GM19452 (cell line): ENCODE measurements around the gene SOCS2.
A peak's percentile ranks its signal among the peaks of the same experiment; 100 is the strongest.
"Not testable (repeated sequence)": the region's sequence is repeated elsewhere in the genome, so short reads cannot be mapped to it uniquely, and the experiment has no call there.

Experiments
- ATAC-seq: cut with Tn5 transposase; IDR thresholded peaks from one replicate; pipeline ENCODE4 v1.9.1; 2021; ENCODE audit not compliant: unreplicated experiment

Gene SOCS2, protein sequence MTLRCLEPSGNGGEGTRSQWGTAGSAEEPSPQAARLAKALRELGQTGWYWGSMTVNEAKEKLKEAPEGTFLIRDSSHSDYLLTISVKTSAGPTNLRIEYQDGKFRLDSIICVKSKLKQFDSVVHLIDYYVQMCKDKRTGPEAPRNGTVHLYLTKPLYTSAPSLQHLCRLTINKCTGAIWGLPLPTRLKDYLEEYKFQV

DNA sequence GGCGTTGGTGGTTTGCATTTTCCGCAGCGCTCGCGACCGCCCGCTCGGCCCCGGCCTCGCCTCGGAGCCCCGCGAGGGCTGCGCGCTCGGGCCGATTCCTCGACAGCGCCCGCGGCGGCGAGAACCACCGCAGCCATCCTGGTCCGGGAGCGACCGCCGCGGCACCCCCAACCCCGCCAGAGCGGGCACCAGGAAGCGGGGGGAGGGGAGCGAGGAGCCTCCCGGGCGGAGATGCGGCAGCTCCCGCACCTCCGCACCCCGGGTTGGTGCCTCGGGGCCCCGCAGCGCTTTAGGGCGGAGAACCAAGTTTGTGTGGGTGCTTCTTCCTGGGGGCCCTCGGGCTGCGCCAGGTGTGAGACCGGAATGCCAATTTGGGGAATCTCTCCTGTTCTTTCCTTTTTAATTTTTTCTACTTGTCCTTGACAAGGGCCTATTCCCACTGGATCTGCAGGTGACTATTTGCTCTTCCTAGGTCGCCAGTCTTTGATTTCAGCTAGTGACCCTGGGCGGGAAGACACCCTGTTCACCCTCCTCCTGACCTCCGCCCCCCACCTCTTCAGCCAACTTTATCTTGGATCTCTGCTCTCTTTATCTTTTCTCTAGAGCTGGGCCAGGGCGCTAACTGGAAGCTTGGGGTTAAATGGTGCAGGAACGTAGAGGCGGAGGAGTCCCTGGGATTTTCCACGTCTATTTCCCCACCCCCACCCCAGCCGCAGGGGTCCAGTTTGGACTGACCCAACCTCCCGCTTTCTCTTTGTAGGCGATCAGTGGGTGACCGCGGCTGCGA lies at the start of gene SOCS2:
SOCS2 (plus strand) TSS at position 751 of the 787 bp plus-strand sequence. CDS start 223 bp downstream, outside the sequence.
- ATAC-seq: no peak

DNA sequence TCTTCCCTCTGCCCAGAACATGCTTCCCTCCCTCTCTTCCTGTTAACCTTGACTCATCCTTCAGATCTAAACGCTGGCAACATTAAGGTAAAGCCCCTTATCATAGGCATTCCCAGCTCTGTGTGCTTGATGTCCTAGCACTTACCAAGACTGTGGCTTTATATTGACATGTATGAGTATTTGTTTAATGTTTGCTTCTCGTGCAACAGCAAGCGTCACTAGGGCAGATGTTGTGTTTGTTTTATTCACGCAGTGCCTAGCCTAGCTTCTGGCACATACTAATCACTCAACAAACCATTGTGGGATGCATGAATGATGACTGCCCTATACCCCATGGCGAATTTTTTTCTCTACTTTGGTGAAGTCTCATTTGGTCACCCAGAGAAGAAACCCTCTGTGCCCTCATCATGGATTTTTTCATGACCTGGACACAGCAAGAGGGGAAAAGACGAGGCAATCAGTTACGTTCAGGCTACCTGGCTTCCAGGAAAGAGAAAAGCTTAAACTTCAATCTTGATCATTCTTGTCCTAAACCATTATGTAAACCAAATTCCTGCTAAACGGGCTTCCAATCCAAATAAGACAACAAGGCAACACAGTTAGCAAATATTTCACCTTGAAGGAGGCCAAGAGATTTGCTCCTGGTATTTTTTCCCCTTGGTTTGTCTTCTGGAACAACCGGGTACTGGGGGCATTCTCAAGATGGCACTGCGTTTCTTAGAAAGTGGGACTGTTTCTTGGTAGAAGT lies 47.9 kb upstream of the SOCS2 start:
- no peak for ATAC-seq

DNA sequence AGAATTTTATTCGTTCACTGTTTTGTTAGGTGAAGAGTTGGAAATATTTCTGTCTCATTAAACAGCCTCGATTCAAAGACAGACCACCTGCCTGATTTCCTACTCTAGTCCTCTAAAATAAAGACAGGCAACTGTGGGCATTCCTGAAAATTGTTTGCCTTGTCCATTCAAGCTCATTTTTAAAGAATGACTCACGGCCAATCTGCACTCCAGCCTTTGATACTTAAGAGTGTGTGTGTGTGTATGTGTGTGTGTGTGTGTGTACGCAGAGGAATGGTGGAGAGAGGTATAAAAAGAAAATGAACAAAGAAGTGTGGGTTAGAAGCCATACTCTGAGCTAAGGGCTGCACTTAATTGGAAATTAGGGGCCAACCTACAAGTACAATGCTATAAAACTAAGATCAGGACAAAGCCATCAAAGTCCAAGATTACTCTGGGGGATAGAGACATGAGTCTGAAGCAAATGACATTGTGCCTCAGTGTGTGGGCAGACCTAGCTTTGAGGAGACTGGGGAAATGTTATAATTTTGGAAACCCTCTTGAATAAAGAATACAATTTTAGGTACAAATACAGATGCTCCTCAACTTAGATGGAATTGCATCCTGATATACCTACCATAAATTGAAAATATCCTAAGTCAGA lies 45.6 kb upstream of the SOCS2 start:
- no peak for ATAC-seq

DNA sequence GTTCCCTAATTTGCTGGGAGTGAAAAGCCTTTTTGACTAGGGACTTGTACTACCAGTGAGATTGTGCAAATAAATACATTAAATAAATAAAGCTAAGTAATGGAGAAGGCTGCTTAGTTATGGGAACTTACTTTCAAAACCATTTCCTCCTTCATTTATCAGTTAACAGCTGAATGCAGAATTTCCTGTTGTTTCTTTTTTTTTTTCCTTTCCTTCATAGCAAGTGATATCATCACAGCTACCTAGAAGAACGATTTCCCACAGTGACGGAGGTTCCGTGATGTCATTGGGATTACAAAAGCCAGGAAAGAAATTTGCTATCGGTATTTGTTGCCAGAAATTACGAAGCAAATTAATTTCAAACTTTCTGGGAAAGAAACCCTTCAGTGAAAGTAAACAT lies 42.1 kb upstream of the SOCS2 start:
- ATAC-seq: no peak

DNA sequence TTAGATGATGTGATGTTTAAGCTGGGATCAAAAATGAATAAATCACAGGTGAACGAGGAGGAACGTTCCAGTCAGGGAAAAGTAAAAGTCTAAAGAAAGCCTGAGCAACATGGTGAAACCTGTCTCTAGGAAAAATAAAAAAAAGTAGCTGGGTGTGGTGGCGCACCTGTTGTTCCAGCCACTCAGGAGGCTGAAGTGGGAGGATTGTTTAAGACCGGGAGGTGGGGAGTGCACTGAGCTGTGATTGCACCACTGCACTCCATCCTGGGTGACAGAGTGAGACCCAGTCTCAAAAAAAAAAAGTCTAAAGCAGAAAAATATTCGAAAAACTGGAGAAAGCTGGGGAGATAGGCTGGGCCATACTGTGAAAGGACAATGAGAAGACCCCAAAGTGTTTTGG lies 39.2 kb upstream of the SOCS2 start:
- ATAC-seq: no peak

DNA sequence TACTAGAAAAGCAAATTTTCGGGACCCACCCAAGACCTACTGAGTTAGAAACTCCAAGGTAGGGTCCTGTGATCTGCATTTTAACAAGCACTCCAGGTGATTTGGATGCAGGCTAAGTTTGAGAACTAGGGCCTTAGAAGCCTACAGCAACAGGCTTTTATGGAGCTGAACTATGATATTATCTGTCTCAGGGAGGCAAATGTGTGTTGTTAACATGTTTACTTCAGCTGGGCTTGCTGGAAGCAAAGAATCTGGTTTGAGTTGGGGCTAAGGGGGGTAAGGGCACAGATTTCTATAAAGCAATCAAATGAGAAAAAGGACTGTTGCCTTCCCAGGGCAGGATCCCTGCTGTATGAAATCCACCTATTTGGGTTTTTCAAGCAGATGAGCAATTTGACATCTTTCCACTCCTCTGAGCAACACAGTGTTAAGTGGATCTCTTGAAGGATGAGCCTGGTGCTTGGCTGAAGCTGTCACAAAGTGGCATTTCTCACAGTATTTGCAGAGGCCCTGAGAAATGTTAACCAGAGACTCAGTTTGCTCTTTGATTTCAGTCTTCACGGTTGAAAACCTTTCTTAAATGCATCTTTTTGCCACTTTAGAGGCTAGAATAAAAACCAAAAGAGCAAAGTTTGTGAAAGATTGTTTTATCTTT lies 36.2 kb upstream of the SOCS2 start:
- peak; percentile 39 for ATAC-seq

DNA sequence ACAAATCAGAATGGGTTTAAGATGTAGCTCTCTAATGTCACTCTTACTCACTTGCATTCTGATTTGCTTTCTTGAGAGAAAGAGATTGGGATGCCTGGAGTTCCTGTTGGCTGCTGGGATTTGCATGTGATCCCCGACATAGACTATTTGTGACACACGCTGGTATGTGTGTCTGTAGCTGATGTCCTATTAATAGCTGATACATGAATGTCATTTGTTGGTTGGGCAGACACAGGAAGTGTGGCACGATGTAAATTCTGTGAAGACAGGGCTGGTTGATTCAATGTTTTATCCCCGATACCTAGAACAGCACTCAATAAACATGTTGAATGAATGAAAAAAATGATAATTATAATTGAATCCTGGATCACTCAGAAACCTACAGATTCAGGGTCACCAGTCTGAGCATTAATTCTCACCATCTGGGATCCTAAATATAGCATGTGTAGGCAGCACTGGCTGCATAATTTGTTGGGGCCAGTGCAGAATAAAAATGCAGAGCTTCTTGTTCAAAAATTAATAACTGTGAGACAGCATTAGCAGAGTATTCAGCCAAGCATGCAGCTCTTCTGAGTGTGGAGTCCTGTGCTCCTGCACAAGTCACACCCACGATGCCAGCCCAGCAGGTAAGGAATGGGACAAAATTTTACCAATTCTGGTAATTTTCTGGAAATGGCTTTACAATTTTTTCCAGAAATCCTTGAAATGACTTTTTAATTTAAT lies 35.5 kb upstream of the SOCS2 start:
- ATAC-seq: peak; percentile 80

DNA sequence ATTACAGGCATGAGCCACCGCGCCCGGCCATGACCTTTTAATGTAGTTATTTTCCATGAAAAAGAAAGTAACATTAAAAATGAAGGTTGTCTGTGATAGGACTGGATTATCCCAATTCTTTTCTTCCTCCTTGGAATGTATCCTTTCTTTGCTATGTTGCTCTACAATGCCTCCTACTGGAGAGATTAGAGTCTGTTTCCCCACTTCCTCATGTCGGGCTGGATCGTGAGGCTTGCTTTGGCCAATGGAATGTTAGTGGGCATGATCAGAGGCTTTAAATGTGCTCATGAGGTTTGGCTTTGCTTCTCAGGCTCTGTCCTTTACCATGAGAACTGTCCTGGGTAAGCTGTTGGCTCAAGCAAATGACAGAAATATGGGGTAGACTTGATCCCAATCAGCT lies 34.7 kb upstream of the SOCS2 start:
- ATAC-seq: no peak

DNA sequence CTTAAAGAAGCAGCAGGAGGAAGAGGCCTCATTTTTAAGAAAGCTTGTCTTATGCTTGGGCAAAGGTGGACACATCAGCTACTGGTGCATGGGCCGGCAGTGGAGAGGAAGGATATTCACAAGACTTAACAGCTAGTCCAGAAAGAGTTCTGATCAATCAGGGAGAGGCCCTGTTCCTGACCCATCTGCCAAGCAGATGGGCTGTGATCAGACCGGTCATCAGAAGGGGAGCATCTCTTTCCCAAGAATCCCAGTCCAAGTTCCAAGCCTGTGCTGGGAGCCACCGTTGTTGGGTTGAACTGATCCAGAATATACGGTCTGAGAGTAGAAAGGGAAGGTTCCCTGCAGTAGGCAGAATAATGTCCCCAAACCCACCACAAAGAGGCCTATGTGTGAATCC lies 32.7 kb upstream of the SOCS2 start:
- ATAC-seq: no peak

DNA sequence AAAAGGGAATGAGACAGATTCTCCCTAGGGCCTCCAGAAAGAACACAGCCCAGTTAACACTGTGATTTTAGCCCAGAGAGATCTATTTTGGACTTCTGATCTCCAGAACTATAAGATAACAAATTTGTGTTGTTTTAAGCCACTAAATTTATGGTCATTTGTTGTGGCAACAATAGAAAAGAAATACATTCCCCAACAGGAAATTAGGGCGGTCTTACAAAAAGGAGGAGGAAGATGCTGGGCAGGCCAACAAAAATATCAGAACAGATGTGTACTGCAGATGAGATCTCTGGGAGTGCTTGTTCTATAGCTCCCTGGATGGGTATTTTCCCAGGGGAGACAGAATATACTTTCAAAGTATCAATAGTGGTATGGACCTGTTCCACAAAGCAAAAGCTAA lies 32.0 kb upstream of the SOCS2 start:
- no peak for ATAC-seq

DNA sequence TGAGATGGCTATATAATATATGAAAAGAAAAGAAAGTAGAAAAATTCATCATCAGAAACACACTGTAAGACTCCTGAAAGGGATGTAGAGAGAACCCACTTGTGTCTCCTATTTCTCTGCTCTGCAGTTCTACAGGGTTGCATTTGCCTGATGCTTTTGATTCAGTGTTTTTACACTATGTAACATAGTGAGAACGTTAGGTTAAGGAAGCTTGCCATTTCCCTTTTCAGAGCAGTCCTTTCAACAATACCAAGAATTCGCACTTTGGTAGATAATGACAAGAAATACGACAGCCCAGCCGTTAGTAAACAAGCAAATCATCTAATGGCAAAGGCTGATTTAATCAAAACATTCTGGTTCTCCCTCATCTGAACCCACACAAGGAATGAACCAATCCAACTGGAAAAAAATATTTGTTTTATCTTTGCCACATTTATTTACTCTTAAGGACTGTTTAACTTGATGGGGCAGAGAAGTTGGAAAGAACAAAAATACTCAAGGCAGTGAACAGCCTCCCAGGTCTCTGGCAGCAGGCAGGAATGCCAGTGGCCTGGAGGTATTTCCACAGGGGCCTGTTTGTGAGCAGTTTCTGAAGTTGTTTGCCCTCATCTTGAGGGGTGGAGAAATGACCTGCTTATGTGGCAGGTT lies 30.8 kb upstream of the SOCS2 start:
- no peak for ATAC-seq

DNA sequence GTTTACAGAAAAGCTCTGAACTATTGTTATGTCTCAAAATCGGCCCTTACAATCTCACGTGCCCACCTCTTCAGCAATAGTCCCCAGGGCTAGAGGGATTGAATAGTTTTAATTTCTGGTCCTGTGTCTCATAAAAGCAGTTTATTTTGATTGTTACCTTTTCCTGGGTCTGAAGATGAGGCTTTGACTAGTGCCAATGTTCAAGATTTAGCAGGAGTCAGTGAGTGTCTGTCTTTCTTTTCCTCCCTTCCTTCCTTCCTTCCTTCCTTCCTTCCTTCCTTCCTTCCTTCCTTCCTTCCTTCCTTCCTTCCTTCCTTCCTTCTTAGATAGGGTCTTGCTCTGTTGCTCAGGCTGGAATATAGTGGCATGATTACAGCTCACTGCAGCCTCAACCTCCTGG lies 24.7 kb upstream of the SOCS2 start:
- no peak for ATAC-seq

DNA sequence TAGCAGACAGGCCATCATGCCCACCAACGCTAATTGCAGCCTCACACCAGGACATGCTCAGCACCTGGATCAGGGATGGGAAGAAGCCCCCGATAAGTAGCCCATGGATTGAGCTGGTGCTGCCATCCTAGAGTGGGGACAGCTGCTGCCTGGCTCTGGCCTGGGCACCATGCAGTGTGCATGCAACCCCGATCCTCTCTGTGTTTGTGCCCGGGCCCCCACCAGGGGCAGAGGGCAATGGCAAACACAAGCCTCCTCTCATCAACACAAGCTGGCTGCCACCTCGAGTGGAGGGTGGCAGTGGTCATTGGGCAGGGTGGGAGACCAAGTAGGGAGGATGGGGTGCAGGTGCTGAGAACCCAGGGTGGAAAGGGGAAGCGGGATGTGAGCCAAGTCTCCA lies 23.3 kb upstream of the SOCS2 start:
- ATAC-seq: no peak

DNA sequence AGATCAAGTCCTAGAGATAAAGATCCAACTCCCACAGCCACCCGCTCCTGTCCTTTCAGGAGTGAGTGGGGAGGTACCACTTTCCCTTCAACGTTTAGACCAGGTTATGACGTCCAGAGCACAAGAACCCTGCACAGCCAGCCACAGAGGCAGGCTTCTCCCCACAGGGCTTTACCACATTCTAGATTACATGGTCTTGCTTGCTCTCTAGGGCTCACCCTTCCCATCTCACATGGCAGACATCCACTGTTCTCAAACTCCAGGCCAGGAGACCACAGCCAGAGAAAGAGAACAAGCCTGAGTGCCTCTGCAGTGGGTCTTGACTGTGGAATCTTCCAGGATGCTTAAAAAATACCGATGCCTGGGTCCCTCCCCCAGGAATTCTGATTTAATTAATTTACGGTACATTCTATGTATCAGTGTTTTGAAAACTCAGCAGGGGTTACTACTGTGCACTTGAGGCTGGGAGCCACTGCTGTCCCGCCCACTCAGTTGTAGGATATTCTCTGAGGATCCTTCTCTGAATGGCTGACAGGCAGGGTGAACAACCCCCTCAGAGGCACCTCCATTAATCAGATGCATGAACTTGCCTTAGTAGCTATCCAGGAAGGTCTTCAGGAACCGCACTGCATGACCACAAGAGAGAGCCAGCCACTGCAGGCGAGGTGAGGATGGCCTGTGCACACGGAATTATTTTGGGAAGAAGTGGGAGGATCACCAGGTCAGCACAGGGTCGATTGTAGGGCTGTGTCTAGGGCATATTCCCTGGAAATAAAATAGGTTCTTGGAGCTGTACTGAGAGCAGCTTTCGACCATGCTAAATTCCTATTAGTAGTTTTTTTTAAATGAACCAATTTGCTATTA lies 21.5 kb upstream of the SOCS2 start:
- ATAC-seq: no peak

DNA sequence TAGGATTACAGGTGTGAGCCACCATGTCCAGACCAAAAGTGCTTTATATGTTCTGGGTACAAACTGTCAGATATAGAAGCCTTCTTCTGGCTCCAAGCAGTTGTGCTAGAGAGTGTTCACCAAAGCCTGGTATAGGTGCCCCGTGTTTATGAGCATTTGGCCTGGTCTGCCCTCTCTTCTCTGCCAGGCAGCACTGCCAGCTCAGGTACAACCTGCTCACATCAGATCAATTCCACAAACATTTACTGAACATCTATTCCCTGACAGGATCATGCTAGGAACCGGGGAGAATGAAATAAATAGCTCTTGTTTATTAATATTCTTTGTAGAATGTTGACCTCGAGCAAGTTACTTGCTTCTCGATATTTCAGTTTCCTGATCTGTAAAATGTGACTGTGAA lies 20.0 kb upstream of the SOCS2 start:
- ATAC-seq: no peak

DNA sequence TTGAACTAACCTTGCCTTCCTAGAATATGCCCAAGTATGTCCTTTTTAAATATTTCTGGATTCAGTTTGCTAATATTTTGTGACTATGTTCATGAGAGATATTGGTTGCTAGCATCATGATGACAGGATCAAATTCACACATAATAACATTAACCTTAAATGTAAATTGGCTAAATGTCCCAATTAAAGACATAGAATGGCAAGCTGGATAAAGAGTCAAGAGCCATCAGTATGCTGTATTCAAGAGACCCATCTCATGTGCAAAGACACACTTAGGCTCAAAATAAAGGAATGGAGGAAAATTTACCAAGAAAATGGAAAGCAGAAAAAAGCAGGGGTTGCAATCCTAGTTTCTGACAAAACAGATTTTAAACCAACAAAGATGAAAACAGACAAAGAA lies 14.6 kb upstream of the SOCS2 start:
- ATAC-seq: not testable (repeated sequence)

DNA sequence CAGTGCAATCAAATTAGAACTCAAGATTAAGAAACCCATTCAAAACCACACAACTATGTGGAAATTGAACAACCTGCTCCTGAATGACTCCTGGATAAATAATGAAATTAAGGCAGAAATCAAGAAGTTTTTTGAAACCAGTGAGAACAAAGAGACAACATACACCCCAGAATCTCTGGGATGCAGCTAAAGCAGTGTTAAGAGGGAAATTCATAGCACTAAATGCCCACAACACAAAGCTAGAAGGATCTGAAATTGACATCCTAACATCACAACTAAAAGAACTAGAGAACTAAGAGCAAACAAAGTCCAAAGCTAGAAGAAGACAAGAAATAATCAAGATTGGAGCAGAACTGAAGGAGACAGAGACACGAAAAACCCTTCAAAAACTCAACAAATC lies 13.8 kb upstream of the SOCS2 start:
- not testable (repeated sequence) for ATAC-seq

DNA sequence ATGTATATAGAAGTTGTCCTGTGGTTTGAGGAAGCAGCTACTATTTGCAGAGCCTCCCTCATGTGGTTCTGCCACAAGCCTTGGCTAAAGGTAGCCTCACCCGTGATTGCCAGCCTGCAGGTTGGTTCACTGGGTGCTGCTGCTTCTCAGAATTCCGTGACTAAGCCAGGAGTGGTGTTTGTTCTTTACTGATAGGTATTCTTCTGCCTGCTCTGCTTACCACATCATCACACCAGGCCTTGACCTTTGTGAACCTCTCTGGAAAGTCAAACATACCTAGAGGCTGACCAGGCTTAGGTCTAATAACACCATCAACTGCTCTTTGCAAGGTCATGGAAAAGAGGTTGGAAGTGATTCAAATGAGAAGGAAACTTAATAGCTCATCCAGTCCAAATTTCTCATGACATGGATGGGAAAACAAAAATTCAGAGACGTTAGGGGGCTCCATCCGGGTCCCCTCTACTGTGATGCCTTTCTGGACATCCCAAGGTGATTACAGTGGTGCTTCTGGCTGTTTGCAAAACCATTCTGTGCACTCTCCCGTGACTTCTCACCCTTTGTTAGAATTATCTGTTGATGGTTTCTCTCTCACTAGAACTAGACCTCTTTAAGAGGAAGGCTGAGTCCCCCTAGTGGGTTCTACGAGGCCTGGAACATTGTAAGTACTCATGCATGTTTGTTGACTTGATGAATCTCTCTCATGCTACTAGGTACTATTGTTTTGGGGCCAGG lies 8.5 kb upstream of the SOCS2 start:
- no peak for ATAC-seq
